Panc1 (cell line): ENCODE measurements around the gene PRR5. TPM values are rescaled to one million over a fixed set of nuclear protein-coding genes. Genes with fewer than 3 reads are reported as not detected.

ENCODE experiments used
- ATAC-seq: fragments of 200-7000 bp; cut with Tn5 transposase; 2 replicates; pipeline ENCODE4 v1.9.1; 2020; ENCODE audit warnings: mild to moderate bottlenecking, moderate library complexity
- BruUV-seq: library from RNA; stranded (reverse); fragments of 400-500 nt; replicated peaks from 2 replicates; lab custom pipeline; 2021; lab: Mats Ljungman, UMichigan
- CTCF ChIA-PET: fragments of 300-600 bp; sonication (Branson Sonifier 250); formaldehyde crosslinking; loops from one replicate; lab custom pipeline; 2022; ENCODE audit warnings: antibody characterized with exemption; lab: Charles Lee
- POLR2A ChIA-PET: fragments of 300-600 bp; sonication (Branson Sonifier 250); formaldehyde crosslinking; loops from one replicate; lab custom pipeline; 2022; ENCODE audit warnings: antibody characterized with exemption; lab: Charles Lee
- DNase-seq: peaks from one replicate; pipeline ENCODE4 v3.0.0-alpha.2; 2010; ENCODE audit warnings: low read depth, low spot score
- H3K27ac ChIP-seq: 2 replicates; pipeline ENCODE4 v1.5.1; 2011; ENCODE audit warnings: mild to moderate bottlenecking, low read length, inconsistent platforms
- H3K27me3 ChIP-seq: fragments of 200-500 bp; sonication (Bioruptor generic); 2 replicates; pipeline ENCODE4 v1.6.0; 2014; ENCODE audit warnings: low read length, inconsistent platforms; ENCODE audit not compliant: control insufficient read depth, insufficient read depth
- H3K36me3 ChIP-seq: fragments of 200-500 bp; sonication (Bioruptor generic); 2 replicates; pipeline ENCODE4 v1.5.1; 2014; ENCODE audit warnings: inconsistent platforms, mild to moderate bottlenecking, low read length, moderate library complexity; ENCODE audit not compliant: control insufficient read depth, insufficient read depth
- H3K4me1 ChIP-seq: 2 replicates; pipeline ENCODE4 v1.5.1; 2011; ENCODE audit warnings: inconsistent platforms, mild to moderate bottlenecking, low read length, moderate library complexity; ENCODE audit not compliant: control insufficient read depth, insufficient read depth
- H3K4me3 ChIP-seq, 2 experiments: 2 replicates each; pipeline ENCODE4 v1.5.1; 2011 to 2012; ENCODE audit warnings: low read depth in 2 of 2, low read length in 2 of 2, mild to moderate bottlenecking in 2 of 2, inconsistent platforms in 1 of 2, moderate library complexity in 1 of 2
- H3K9me3 ChIP-seq: fragments of 200-500 bp; sonication (Bioruptor generic); 2 replicates; pipeline ENCODE4 v1.5.1; 2014; ENCODE audit warnings: low read depth, mild to moderate bottlenecking, inconsistent platforms, low read length, moderate library complexity; ENCODE audit not compliant: control insufficient read depth, insufficient read depth
- POLR2AphosphoS5 ChIP-seq: IDR thresholded peaks from 2 replicates; pipeline ENCODE4 v1.6.1; 2012; ENCODE audit warnings: mild to moderate bottlenecking, low read depth, low read length, moderate library complexity
- SIN3A ChIP-seq: IDR thresholded peaks from 2 replicates; pipeline ENCODE4 v1.6.1; 2012; ENCODE audit warnings: low read depth, mild to moderate bottlenecking, low read length, moderate library complexity, borderline replicate concordance; ENCODE audit not compliant: insufficient read depth
- TCF7L2 ChIP-seq: IDR thresholded peaks from 2 replicates; pipeline ENCODE4 v1.6.1; 2011; ENCODE audit warnings: mild to moderate bottlenecking, low read depth, low read length, inconsistent platforms
- in situ Hi-C: cut with HindIII; loops from 2 replicates; pipeline ENCODE4 v1.10.0; 2016; ENCODE audit warnings: low sequenced_read_pairs, low pct_unique_long_range_greater_than_20kb
- intact Hi-C: fragments of 100-400 bp; cut with micrococcal nuclease; formaldehyde crosslinking; loops from one replicate; pipeline ENCODE4 v1.10.0; 2022; ENCODE audit not compliant: unreplicated experiment
- total RNA-seq: library from RNA; stranded (reverse); gene quantifications from one replicate; pipeline ENCODE4 v1.2.1, GENCODE V29; 2021; ENCODE audit not compliant: unreplicated experiment
- TF ChIP-seq, protein P1 (sequence below): fragments of 450-650 bp; IDR thresholded peaks from 2 replicates; pipeline ENCODE4 v1.5.1; 2017; ENCODE audit warnings: mild to moderate bottlenecking
- TF ChIP-seq, protein P2 (sequence below), 2 experiments: IDR thresholded peaks; 2 replicates each; pipeline ENCODE4 v1.6.1; 2011 to 2012; ENCODE audit warnings: low read depth in 2 of 2, control low read depth in 1 of 2, low read length in 1 of 2, mild to moderate bottlenecking in 1 of 2, moderate library complexity in 1 of 2; ENCODE audit not compliant: insufficient read depth in 1 of 2

PRR5 gene
- total RNA-seq, 1 experiment from 2014 or later = 11.5 TPM

DNA sequence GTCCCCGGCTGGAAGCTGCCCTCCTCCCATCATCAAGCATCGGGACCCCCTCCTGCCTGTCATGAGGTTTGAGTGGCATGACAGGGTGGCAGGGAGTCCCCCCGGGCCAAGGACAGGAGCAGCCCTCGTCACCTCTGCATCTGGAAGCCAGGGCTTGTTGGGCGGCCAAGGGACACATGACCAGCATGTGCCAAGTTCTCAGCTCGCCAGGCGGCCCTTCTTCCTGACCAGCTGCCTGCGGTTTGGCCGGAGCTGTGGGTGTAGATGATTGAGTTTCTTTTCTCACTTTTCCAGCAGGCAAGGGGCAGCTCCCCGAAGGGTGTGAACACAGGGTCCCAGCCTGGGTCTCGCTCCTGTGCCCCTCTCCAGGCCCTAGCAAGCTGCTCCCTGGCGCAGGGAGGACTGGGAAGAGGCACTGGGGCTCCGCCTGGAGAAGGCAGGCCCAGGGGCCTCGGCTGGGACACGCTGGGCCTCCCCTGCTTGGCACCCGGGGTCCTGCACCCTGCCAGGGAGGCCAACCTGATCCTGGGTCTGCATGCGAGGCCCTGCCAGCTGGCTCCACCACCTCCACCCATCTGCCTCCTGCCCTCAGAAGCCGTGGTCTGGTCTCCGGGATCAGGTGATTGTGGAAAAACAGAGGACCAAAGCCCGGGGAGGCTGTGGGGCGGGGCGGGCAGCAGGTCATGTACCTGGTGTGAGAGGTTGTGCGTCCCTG is 63.7 kb downstream of the PRR5 start:
- TF ChIP-seq POLR2AphosphoS5 (no peak), SIN3A (no peak), TCF7L2 (no peak)
- TF ChIP-seq, protein P1, sequence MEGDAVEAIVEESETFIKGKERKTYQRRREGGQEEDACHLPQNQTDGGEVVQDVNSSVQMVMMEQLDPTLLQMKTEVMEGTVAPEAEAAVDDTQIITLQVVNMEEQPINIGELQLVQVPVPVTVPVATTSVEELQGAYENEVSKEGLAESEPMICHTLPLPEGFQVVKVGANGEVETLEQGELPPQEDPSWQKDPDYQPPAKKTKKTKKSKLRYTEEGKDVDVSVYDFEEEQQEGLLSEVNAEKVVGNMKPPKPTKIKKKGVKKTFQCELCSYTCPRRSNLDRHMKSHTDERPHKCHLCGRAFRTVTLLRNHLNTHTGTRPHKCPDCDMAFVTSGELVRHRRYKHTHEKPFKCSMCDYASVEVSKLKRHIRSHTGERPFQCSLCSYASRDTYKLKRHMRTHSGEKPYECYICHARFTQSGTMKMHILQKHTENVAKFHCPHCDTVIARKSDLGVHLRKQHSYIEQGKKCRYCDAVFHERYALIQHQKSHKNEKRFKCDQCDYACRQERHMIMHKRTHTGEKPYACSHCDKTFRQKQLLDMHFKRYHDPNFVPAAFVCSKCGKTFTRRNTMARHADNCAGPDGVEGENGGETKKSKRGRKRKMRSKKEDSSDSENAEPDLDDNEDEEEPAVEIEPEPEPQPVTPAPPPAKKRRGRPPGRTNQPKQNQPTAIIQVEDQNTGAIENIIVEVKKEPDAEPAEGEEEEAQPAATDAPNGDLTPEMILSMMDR = no peak
- TF ChIP-seq, protein P2, sequence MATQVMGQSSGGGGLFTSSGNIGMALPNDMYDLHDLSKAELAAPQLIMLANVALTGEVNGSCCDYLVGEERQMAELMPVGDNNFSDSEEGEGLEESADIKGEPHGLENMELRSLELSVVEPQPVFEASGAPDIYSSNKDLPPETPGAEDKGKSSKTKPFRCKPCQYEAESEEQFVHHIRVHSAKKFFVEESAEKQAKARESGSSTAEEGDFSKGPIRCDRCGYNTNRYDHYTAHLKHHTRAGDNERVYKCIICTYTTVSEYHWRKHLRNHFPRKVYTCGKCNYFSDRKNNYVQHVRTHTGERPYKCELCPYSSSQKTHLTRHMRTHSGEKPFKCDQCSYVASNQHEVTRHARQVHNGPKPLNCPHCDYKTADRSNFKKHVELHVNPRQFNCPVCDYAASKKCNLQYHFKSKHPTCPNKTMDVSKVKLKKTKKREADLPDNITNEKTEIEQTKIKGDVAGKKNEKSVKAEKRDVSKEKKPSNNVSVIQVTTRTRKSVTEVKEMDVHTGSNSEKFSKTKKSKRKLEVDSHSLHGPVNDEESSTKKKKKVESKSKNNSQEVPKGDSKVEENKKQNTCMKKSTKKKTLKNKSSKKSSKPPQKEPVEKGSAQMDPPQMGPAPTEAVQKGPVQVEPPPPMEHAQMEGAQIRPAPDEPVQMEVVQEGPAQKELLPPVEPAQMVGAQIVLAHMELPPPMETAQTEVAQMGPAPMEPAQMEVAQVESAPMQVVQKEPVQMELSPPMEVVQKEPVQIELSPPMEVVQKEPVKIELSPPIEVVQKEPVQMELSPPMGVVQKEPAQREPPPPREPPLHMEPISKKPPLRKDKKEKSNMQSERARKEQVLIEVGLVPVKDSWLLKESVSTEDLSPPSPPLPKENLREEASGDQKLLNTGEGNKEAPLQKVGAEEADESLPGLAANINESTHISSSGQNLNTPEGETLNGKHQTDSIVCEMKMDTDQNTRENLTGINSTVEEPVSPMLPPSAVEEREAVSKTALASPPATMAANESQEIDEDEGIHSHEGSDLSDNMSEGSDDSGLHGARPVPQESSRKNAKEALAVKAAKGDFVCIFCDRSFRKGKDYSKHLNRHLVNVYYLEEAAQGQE (IDR thresholded peaks at IDR 0.05; ENCODE audit: insufficient read depth in 1 of 2, low read depth in 2 of 2, low read length in 1 of 2) = no peak
- intact Hi-C loops = no loop called here
- CTCF ChIA-PET = no interaction called here
- in situ Hi-C loops = no loop called here
- DNase-seq = no peak
- POLR2A ChIA-PET = no interaction called here
- H3K27ac ChIP-seq = no peak overlapping the region
- no peaks in the 10 kb centered on the region for H3K4me1 ChIP-seq
- no TSS peak for BruUV-seq
- no peaks in the 10 kb centered on the region for H3K27me3 ChIP-seq
- ATAC-seq = no peak
- no peaks in the 10 kb centered on the region for H3K9me3 ChIP-seq
- no peak overlapping the region for H3K4me3 ChIP-seq
- no peaks in the 10 kb centered on the region for H3K36me3 ChIP-seq

DNA sequence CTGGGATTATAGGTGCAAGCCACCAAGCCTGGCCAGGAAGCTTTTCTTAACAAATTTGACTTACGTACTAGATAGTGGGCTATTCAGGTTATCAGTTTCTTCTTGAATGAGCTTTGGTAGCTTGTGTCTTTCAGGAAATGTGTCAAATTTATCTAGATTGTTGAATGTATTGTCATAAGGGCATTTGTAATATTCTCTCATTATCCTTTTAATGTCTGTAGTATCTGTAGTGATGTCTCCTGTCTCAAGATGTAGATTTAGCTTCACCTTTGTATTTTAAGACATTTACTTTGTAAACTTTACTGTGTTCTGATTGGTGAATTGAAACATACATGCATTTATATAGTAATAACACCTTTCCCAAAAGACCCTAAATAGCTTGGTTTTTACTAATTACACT is 71.1 kb downstream of the PRR5 start:
- H3K27ac ChIP-seq = no peak overlapping the region
- no peak overlapping the region for H3K4me3 ChIP-seq
- no peaks in the 10 kb centered on the region for H3K36me3 ChIP-seq
- no peaks in the 10 kb centered on the region for H3K9me3 ChIP-seq
- TF ChIP-seq, protein P2 (IDR thresholded peaks at IDR 0.05; ENCODE audit: insufficient read depth in 1 of 2, low read depth in 2 of 2, low read length in 1 of 2) = no peak
- TF ChIP-seq, protein P1 = no peak
- TF ChIP-seq TCF7L2 = no peak
- TF ChIP-seq POLR2AphosphoS5 = no peak
- TF ChIP-seq SIN3A = no peak
- H3K4me1 ChIP-seq = no peaks in the 10 kb centered on the region
- intact Hi-C loops (no loop called here), in situ Hi-C loops (no loop called here)
- BruUV-seq = no TSS peak
- DNase-seq (no peak), ATAC-seq (no peak)
- POLR2A ChIA-PET = no interaction called here
- CTCF ChIA-PET = no interaction called here
- no peaks in the 10 kb centered on the region for H3K27me3 ChIP-seq
